Stomach smooth muscle (tissue), 2 donors: ENCODE measurements around the gene DLG2.
A peak's percentile ranks its signal among the peaks of the same experiment; 100 is the strongest.

Source experiments
- H3K27ac ChIP-seq: one replicate; pipeline ENCODE4 v1.7.0; 2013; ENCODE audit warnings: mild to moderate bottlenecking, low read length, inconsistent platforms
- H3K27me3 ChIP-seq, 2 donors: one replicate each; pipeline ENCODE4 v1.7.0; 2013; ENCODE audit warnings: low read length in 2 of 2; ENCODE audit not compliant: insufficient read depth in 2 of 2, control insufficient read depth in 1 of 2
- H3K36me3 ChIP-seq, 2 donors: one replicate each; pipeline ENCODE4 v1.7.0; 2013; ENCODE audit warnings: low read length in 2 of 2; ENCODE audit not compliant: control insufficient read depth in 2 of 2, insufficient read depth in 2 of 2
- H3K4me1 ChIP-seq: one replicate; pipeline ENCODE4 v1.7.0; 2013; ENCODE audit warnings: low read length; ENCODE audit not compliant: control insufficient read depth, insufficient read depth
- H3K4me3 ChIP-seq, 2 donors: one replicate each; pipeline ENCODE4 v1.7.0; 2013; ENCODE audit warnings: low read length in 2 of 2
- H3K9ac ChIP-seq, 2 donors: one replicate each; pipeline ENCODE4 v1.7.0; 2013; ENCODE audit warnings: low read length in 2 of 2, mild to moderate bottlenecking in 1 of 2
- H3K9me3 ChIP-seq, 2 donors: one replicate each; pipeline ENCODE4 v1.7.0; 2013; ENCODE audit warnings: low read length in 2 of 2; ENCODE audit not compliant: control insufficient read depth in 2 of 2
- donor health status: healthy.
- donor health status: Pancreatic carcinoma.

DLG2 gene

DNA sequence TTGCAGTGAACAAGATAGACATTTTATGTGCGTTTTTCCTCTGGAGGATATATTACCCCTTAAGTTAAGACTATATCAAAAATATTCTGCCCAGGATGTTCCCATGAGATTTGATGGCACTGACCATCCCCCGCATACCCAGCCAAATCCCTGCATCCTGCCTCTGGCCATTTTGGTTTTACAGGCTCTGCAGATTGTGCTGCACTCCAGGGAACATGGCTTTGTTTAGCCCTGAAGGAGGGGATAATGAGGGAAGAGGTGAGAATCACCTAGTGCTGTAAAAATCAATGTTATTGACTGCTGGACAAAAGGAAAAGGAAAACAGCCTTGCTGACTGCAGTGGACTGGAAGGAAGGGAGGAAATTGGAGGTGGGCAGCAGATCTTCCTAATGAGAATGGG lies 717.4 kb downstream of the DLG2 start:
- Histone ChIP-seq H3K27ac (no peak overlapping the region), H3K36me3 (no peaks in the 10 kb centered on the region), H3K9ac (no peak overlapping the region), H3K27me3 (no peaks in the 10 kb centered on the region), H3K9me3 (no peaks in the 10 kb centered on the region), H3K4me1 (no peaks in the 10 kb centered on the region), H3K4me3 (no peak overlapping the region)

DNA sequence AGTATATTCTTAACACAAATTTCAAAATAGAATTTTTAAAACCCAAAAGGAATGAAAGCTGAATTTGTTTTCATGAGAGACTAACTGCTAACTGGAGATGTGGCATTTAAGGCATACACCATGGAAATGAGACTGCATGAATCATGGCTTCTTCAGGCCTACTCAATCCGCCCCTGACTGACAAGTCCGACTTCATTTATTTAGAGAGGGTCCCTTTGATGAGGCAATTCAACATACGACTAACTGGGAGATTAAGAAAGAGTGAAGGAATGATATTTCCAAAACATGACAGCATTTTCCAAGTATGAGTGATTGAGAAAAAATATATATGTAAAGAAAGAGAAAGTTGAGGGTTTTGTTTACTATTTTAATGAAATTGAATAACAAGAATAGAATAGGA lies 720.1 kb downstream of the DLG2 start:
- no peak overlapping the region for H3K27ac ChIP-seq
- no peaks in the 10 kb centered on the region for H3K36me3 ChIP-seq
- H3K4me1 ChIP-seq = no peaks in the 10 kb centered on the region
- no peak overlapping the region for H3K4me3 ChIP-seq
- no peaks in the 10 kb centered on the region for H3K27me3 ChIP-seq
- H3K9me3 ChIP-seq = no peaks in the 10 kb centered on the region
- H3K9ac ChIP-seq = no peak overlapping the region

DNA sequence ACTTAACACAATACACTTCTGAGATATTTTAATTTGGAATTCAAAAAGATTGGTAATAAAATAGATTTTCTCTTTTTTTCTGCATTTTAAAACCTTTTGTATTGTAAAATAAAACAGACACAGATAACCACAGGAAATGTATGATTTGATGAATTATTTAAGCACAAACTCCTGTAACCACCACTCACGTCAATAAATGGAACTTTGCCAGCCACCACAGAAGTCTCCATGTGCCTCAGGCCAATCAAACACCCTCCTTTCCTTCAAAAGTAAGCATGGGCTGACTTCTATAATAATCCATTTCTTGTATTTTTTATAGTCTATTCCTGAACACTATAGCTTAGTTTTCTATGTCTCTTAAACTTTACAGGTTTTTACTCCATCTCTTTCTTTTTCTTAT lies 721.7 kb downstream of the DLG2 start:
- Histone ChIP-seq H3K9ac (no peak overlapping the region), H3K27ac (no peak overlapping the region), H3K9me3 (no peaks in the 10 kb centered on the region), H3K36me3 (no peaks in the 10 kb centered on the region), H3K27me3 (no peaks in the 10 kb centered on the region), H3K4me3 (no peak overlapping the region), H3K4me1 (no peaks in the 10 kb centered on the region)

DNA sequence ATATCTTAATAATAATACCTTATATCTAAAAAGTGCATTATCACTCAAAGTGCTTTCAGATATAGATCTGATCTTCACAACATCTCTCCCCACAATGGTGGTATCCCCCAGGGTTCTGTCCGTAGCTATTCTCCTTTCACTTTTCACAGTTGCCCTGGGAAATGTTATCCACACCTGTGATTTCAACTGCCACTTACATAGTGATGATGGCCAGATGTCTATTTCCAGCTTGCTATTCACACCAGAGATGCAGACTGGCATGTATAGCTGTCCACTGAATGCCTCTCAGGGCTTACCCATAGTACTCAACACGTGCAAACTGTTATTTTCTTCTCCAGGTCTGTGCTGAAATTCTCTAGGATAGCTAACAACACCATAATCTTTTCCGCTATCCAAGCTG lies 724.7 kb downstream of the DLG2 start:
- no peaks in the 10 kb centered on the region for H3K27me3 ChIP-seq
- no peaks in the 10 kb centered on the region for H3K36me3 ChIP-seq
- no peak overlapping the region for H3K27ac ChIP-seq
- H3K4me1 ChIP-seq = no peaks in the 10 kb centered on the region
- no peak overlapping the region for H3K9ac ChIP-seq
- no peaks in the 10 kb centered on the region for H3K9me3 ChIP-seq
- H3K4me3 ChIP-seq = no peak overlapping the region

DNA sequence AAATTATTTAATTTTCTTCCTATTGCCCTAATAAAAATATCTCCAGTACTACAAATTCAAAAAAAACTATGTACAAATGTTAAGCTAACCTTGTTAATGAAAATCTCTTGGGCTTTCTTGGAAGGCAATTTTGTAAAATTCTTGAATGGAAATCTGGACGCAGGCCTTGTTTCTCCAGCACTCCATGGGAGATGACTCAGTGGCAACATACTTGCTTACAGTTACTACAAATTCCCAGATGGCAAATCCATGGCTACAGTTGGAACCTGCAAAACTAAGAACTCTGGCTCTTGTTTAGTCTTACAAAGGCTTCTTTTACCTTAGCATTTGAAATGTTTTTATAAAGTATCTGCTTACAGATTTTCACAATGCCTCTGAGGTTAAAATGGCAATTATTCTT lies 725.2 kb downstream of the DLG2 start:
- no peak overlapping the region for H3K4me3 ChIP-seq
- H3K27me3 ChIP-seq = no peaks in the 10 kb centered on the region
- no peaks in the 10 kb centered on the region for H3K36me3 ChIP-seq
- H3K9ac ChIP-seq = no peak overlapping the region
- no peaks in the 10 kb centered on the region for H3K4me1 ChIP-seq
- H3K9me3 ChIP-seq = no peaks in the 10 kb centered on the region
- H3K27ac ChIP-seq = no peak overlapping the region

DNA sequence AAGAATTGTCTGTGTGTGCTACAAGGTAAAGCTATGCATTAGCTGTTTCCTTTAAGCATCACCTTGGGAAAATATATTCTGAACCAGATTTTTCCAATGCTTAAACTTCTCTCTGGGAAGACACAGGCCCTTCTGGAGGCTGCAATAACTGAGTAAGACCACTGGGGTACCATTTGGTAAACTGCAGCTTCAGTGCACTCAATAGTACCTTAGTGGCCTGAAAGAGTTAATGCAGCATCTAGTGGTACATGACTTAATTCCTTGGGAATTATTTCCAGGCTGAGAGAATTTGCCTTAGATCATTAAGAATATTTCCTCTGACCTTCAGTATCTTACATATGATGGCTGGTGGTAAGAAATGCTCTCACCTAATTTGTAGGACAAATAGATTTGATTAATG lies 727.4 kb downstream of the DLG2 start:
- Histone ChIP-seq H3K27me3 (no peaks in the 10 kb centered on the region), H3K4me3 (no peak overlapping the region), H3K9ac (no peak overlapping the region), H3K36me3 (no peaks in the 10 kb centered on the region), H3K9me3 (no peaks in the 10 kb centered on the region), H3K4me1 (no peaks in the 10 kb centered on the region), H3K27ac (no peak overlapping the region)

DNA sequence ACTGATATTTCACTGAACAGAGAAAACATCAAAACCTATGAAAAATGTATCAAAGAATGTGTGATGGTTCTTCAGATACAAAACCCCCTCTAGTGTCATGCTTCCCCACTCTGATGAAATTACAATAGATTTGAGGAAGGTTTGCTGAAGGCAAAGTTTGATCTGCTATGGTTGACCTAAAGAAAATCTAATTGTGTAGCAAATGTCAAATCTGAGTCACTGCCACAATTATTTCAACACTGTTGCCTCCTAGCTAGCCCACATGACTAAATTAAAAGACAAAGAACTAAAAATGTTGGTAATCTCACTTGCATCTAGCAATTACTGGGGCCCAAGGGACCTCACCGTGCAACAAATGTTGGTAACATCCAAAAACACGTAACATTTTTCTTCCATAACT lies 728.0 kb downstream of the DLG2 start:
- no peaks in the 10 kb centered on the region for H3K27me3 ChIP-seq
- no peaks in the 10 kb centered on the region for H3K9me3 ChIP-seq
- H3K36me3 ChIP-seq = no peaks in the 10 kb centered on the region
- no peak overlapping the region for H3K27ac ChIP-seq
- H3K4me1 ChIP-seq = no peaks in the 10 kb centered on the region
- H3K9ac ChIP-seq = no peak overlapping the region
- no peak overlapping the region for H3K4me3 ChIP-seq

DNA sequence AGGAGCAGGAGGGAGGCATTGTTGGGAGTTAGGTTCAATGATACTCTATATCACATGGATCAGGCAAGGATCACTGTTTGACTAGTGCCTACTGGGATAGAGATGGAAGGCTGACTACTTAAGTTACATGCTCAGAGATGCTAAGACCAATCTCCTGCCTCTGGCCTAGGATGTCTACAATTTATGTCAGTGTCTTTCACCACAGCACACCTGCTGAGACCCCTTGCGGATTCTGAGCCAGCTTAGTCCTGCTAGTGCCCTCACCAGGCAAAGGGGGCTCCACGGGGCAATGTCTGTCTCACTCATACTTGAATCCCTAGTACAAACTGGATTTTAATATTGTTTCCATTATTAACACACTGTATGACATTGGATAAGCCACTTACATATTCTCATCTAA lies 732.5 kb downstream of the DLG2 start:
- no peaks in the 10 kb centered on the region for H3K4me1 ChIP-seq
- H3K27ac ChIP-seq = no peak overlapping the region
- H3K9me3 ChIP-seq = no peaks in the 10 kb centered on the region
- no peak overlapping the region for H3K9ac ChIP-seq
- H3K36me3 ChIP-seq = no peaks in the 10 kb centered on the region
- H3K27me3 ChIP-seq = no peaks in the 10 kb centered on the region
- no peak overlapping the region for H3K4me3 ChIP-seq

DNA sequence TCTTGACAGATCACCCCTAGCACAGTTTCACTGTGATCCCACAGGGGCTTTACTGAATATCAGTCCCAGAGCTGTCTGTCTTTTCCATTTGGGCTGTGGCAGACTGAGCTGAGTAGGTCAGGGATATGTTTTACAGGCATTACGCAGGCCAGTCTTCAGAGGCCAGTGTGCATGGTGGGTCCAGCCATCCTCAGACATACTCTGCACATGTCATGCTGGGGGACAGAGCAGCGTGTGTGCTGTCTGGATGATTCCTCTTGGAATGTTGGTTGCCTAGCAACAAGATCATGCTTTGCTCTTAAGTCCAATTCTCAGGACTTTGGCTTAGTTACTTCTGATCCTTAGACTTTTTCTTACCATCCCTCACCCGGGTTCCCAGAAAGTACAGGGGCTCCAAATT lies 736.5 kb downstream of the DLG2 start:
- H3K9ac ChIP-seq = no peak overlapping the region
- H3K9me3 ChIP-seq = no peaks in the 10 kb centered on the region
- H3K27ac ChIP-seq = no peak overlapping the region
- no peaks in the 10 kb centered on the region for H3K27me3 ChIP-seq
- no peaks in the 10 kb centered on the region for H3K36me3 ChIP-seq
- H3K4me1 ChIP-seq = no peaks in the 10 kb centered on the region
- H3K4me3 ChIP-seq = no peak overlapping the region

DNA sequence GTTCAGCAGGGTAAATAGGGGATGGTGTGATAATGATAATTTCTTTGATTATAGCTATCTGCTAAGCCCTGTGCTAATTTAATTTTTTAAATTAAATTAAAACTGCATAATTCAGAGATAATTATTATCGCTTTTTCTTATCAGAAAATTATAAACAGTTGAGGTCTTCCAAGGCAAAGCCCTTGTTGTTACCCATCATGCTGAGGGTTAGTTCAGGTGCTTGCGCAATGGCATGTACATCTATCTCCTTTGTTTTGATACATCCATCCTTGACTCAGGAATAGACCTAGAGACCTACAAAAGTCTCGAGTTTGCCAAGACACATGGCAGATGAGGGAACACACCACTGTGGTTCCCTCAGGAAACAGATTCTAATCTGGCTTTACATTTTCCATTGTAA lies 737.6 kb downstream of the DLG2 start:
- Histone ChIP-seq H3K4me3 (no peak overlapping the region), H3K27me3 (no peaks in the 10 kb centered on the region), H3K36me3 (no peaks in the 10 kb centered on the region), H3K27ac (no peak overlapping the region), H3K4me1 (no peaks in the 10 kb centered on the region), H3K9me3 (no peaks in the 10 kb centered on the region), H3K9ac (no peak overlapping the region)

DNA sequence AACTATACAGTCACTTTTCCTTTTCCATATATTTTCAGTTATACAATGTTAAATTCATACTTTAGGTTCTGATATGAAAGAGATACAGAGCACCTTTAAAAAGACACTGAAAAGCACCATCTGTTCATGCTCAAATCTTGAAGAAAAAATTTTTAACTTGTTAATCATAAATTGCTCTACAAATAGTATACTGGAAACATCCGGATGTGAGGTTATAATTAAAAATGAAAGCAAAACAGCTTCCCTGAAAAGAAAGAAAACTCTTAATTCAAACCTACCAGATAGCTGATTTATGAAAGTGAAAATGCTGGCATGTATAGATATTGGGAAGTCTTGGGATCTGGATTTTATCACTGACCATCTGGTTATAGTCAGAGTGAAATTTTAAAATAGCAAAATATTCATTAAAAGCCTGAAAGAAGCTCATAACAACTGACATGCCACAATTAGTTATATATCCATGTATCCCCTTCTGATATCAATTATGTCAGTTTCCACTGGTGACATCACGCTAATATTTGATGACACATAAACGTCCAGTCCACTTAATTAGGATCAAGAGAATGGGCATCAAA lies 740.0 kb downstream of the DLG2 start:
- Histone ChIP-seq H3K9me3 (no peaks in the 10 kb centered on the region), H3K4me1 (no peaks in the 10 kb centered on the region), H3K36me3 (no peaks in the 10 kb centered on the region), H3K27me3 (no peaks in the 10 kb centered on the region), H3K9ac (no peak overlapping the region), H3K4me3 (peak overlapping the region in 1 of 2 donors; percentile 18), H3K27ac (no peak overlapping the region)
